GM19240 (cell line): ENCODE results near the gene ZCCHC3.
"Not testable (repeated sequence)": the region's sequence is repeated elsewhere in the genome, so short reads cannot be mapped to it uniquely, and the experiment has no call there.

Experiments
- DNase-seq: peaks from one replicate; pipeline ENCODE4 v3.0.0; 2011; ENCODE audit warnings: low spot score; ENCODE audit not compliant: insufficient read length

ZCCHC3 gene

GRCh38 chr20:312866-313265 lies 15.5 kb downstream of the ZCCHC3 start:
- DNase-seq: no peak

- DNase-seq: no peak
Observed at GRCh38 chr20:313402-313801, 16.0 kb downstream of the ZCCHC3 start.

- DNase-seq: no peak
Observed at GRCh38 chr20:313948-314347, 16.6 kb downstream of the ZCCHC3 start.

- no peak for DNase-seq
Observed at GRCh38 chr20:316316-317068, 19.1 kb downstream of the ZCCHC3 start.

GRCh38 chr20:324177-325044 lies 27.0 kb downstream of the ZCCHC3 start:
- peak; percentile 82 for DNase-seq

GRCh38 chr20:325045-325888 lies 27.9 kb downstream of the ZCCHC3 start, which contains the start of gene SOX12:
Gene SOX12, plus strand, starts transcription at chr20:325552. Its CDS starts 373 bp downstream, at chr20:325925.
- DNase-seq: peak; percentile 82

- DNase-seq: no peak
Observed at GRCh38 chr20:325889-326644, 28.7 kb downstream of the ZCCHC3 start.

- DNase-seq: no peak
Observed at GRCh38 chr20:326645-327185, 29.3 kb downstream of the ZCCHC3 start.

GRCh38 chr20:327186-328026 lies 30.0 kb downstream of the ZCCHC3 start:
- DNase-seq: peak; percentile 61

GRCh38 chr20:328027-328974 lies 30.9 kb downstream of the ZCCHC3 start:
- DNase-seq: no peak

GRCh38 chr20:328975-329695 lies 31.8 kb downstream of the ZCCHC3 start:
- no peak for DNase-seq

- no peak for DNase-seq
Observed at GRCh38 chr20:329851-330232, 32.5 kb downstream of the ZCCHC3 start.

- peak; percentile 70 for DNase-seq
Observed at GRCh38 chr20:330233-331149, 33.1 kb downstream of the ZCCHC3 start.

GRCh38 chr20:334578-334977 lies 37.2 kb downstream of the ZCCHC3 start:
- DNase-seq: no peak

GRCh38 chr20:336040-336439 lies 38.7 kb downstream of the ZCCHC3 start:
- DNase-seq: not testable (repeated sequence)

GRCh38 chr20:341682-342081 lies 44.3 kb downstream of the ZCCHC3 start:
- no peak for DNase-seq

- DNase-seq: no peak
Observed at GRCh38 chr20:343107-343506, 45.7 kb downstream of the ZCCHC3 start.
